HG02938 (cell line): ENCODE data around the gene CELF2.

ENCODE experiments used
- ATAC-seq: cut with Tn5 transposase; IDR thresholded peaks from one replicate; pipeline ENCODE4 v1.9.1; 2021; ENCODE audit warnings: mild to moderate bottlenecking, moderate library complexity; ENCODE audit not compliant: unreplicated experiment

Gene CELF2

GRCh38 chr10:11020548-11020942 lies 2.9 kb downstream of the CELF2 start:
- no peak for ATAC-seq

- ATAC-seq, result no peak
Measured at GRCh38 chr10:11022213-11022612, 4.5 kb downstream of the CELF2 start.

GRCh38 chr10:11023009-11023953 lies 5.6 kb downstream of the CELF2 start:
- no peak for ATAC-seq

GRCh38 chr10:11024596-11024995 lies 6.9 kb downstream of the CELF2 start:
- ATAC-seq, result no peak

GRCh38 chr10:11025978-11026377 lies 8.3 kb downstream of the CELF2 start:
- ATAC-seq, result no peak

GRCh38 chr10:11026773-11027172 lies 9.1 kb downstream of the CELF2 start:
- ATAC-seq, result no peak

GRCh38 chr10:11034762-11035161 lies 17.1 kb downstream of the CELF2 start:
- no peak for ATAC-seq

GRCh38 chr10:11035301-11035991 lies 17.8 kb downstream of the CELF2 start:
- ATAC-seq, result no peak

- no peak for ATAC-seq
Measured at GRCh38 chr10:11036424-11037011, 18.8 kb downstream of the CELF2 start.

GRCh38 chr10:11037991-11038390 lies 20.3 kb downstream of the CELF2 start:
- ATAC-seq, result no peak

GRCh38 chr10:11042357-11042756 lies 24.7 kb downstream of the CELF2 start:
- ATAC-seq, result no peak

- ATAC-seq, result no peak
Measured at GRCh38 chr10:11043039-11043438, 25.4 kb downstream of the CELF2 start.

- no peak for ATAC-seq
Measured at GRCh38 chr10:11043446-11044127, 25.9 kb downstream of the CELF2 start.

GRCh38 chr10:11045487-11045886 lies 27.8 kb downstream of the CELF2 start:
- ATAC-seq, result no peak

GRCh38 chr10:11045995-11046775 lies 28.5 kb downstream of the CELF2 start:
- ATAC-seq, result no peak

GRCh38 chr10:11046776-11047160 lies 29.1 kb downstream of the CELF2 start:
- no peak for ATAC-seq

- ATAC-seq, result no peak
Measured at GRCh38 chr10:11048707-11049278, 31.1 kb downstream of the CELF2 start.

GRCh38 chr10:11049806-11050205 lies 32.1 kb downstream of the CELF2 start:
- no peak for ATAC-seq

GRCh38 chr10:11050301-11051287 lies 32.9 kb downstream of the CELF2 start:
- ATAC-seq, result no peak
